DMS53 treated with DMSO at 0.1 percent for 48 hours (cell line): ENCODE measurements around the gene MADD.
"Not testable (repeated sequence)": the region's sequence is repeated elsewhere in the genome, so short reads cannot be mapped to it uniquely, and the experiment has no call there.

ENCODE experiments used
- DNase-seq: peaks from one replicate; lab custom pipeline; 2025; ENCODE audit not compliant: unreplicated experiment; lab: John Stamatoyannopoulos, UW

Gene MADD

GRCh38 chr11:47272706-47273105, 2.8 kb downstream of the MADD start:
- DNase-seq, result no peak

GRCh38 chr11:47274495-47275235, 4.7 kb downstream of the MADD start:
- no peak for DNase-seq

- no peak for DNase-seq
Measured at GRCh38 chr11:47276923-47277322, 7.0 kb downstream of the MADD start.

GRCh38 chr11:47278058-47278457, 8.1 kb downstream of the MADD start:
- DNase-seq, result no peak

GRCh38 chr11:47278769-47279168, 8.8 kb downstream of the MADD start:
- no peak for DNase-seq

- DNase-seq, result no peak
Measured at GRCh38 chr11:47280099-47280498, 10.2 kb downstream of the MADD start.

- no peak for DNase-seq
Measured at GRCh38 chr11:47280860-47281259, 10.9 kb downstream of the MADD start.

GRCh38 chr11:47282462-47282861, 12.5 kb downstream of the MADD start:
- no peak for DNase-seq

GRCh38 chr11:47284151-47284550, 14.2 kb downstream of the MADD start:
- DNase-seq, result no peak

GRCh38 chr11:47285969-47286770, 16.2 kb downstream of the MADD start:
- DNase-seq, result no peak

GRCh38 chr11:47288066-47288465, 18.1 kb downstream of the MADD start:
- DNase-seq, result no peak

GRCh38 chr11:47289856-47290255, 19.9 kb downstream of the MADD start:
- no peak for DNase-seq

GRCh38 chr11:47295385-47295784, 25.5 kb downstream of the MADD start:
- no peak for DNase-seq

GRCh38 chr11:47296045-47296444, 26.1 kb downstream of the MADD start:
- no peak for DNase-seq

- no peak for DNase-seq
Measured at GRCh38 chr11:47299078-47299477, 29.1 kb downstream of the MADD start.

GRCh38 chr11:47302853-47303252, 32.9 kb downstream of the MADD start:
- DNase-seq, result no peak

GRCh38 chr11:47305734-47306483, 36.0 kb downstream of the MADD start:
- no peak for DNase-seq

- no peak for DNase-seq
Measured at GRCh38 chr11:47306484-47306844, 36.5 kb downstream of the MADD start.

GRCh38 chr11:47308050-47308823, 38.3 kb downstream of the MADD start:
- no peak for DNase-seq

- no peak for DNase-seq
Measured at GRCh38 chr11:47314992-47315391, 45.1 kb downstream of the MADD start.

GRCh38 chr11:47316501-47316900, 46.6 kb downstream of the MADD start:
- not testable (repeated sequence) for DNase-seq
